Ovary (tissue), 3 donors: ENCODE measurements around the gene DOK1.

Experiments used
- EP300 ChIP-seq: sonication (generic); formaldehyde crosslinking; IDR thresholded peaks from one replicate; pipeline ENCODE4 v1.6.1; 2017; ENCODE audit warnings: antibody characterized with exemption
- POLR2A ChIP-seq: fragments of 450-650 bp; IDR thresholded peaks from one replicate; pipeline ENCODE4 v1.6.1; 2017; ENCODE audit warnings: antibody characterized with exemption, mild to moderate bottlenecking, moderate library complexity
- TF ChIP-seq, protein P1 (sequence below), 3 donors: fragments of 450-650 bp in 2 of 3; fragments of 200-600 bp in 1 of 3; IDR thresholded peaks; one replicate each; pipeline versions ENCODE4 v1.5.1 to v1.8.0; 2016 to 2022; ENCODE audit warnings: antibody characterized with exemption in 3 of 3, mild to moderate bottlenecking in 1 of 3
- donor health status: DM: no; HTN: no; CAD: no.

DNA sequence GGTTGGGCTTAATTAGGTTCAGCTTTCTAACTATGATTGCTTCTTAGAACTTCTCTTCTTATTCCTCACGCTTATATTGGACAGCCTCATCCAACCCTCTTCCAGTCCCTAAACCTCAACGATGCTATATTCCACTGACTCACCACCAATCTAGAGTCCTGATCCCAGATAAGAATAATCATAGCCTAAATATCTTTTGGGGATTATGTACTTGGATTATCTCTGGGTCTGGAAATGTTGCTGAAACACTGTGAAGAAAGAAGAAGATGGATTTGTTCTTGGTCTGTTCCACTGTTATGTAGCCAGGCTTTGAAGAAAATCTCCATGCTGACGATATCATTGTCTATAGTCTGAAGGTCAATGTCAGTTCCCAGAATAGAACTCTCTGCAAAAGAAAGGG is 26.9 kb downstream of the DOK1 start:
- TF ChIP-seq, protein P1, sequence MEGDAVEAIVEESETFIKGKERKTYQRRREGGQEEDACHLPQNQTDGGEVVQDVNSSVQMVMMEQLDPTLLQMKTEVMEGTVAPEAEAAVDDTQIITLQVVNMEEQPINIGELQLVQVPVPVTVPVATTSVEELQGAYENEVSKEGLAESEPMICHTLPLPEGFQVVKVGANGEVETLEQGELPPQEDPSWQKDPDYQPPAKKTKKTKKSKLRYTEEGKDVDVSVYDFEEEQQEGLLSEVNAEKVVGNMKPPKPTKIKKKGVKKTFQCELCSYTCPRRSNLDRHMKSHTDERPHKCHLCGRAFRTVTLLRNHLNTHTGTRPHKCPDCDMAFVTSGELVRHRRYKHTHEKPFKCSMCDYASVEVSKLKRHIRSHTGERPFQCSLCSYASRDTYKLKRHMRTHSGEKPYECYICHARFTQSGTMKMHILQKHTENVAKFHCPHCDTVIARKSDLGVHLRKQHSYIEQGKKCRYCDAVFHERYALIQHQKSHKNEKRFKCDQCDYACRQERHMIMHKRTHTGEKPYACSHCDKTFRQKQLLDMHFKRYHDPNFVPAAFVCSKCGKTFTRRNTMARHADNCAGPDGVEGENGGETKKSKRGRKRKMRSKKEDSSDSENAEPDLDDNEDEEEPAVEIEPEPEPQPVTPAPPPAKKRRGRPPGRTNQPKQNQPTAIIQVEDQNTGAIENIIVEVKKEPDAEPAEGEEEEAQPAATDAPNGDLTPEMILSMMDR (IDR thresholded peaks at IDR 0.05) = no peak
- TF ChIP-seq POLR2A (no peak), EP300 (no peak)
